C4-2B (cell line): ENCODE measurements around the gene MDH2.

Experiments
- ZFX ChIP-seq: fragments of 450-650 bp; IDR thresholded peaks from 2 replicates; pipeline ENCODE4 v1.6.1; 2017
- TF ChIP-seq, protein P1 (sequence below): fragments of 450-650 bp; conservative IDR thresholded peaks from 2 replicates; pipeline ENCODE4 v1.5.1; 2017; ENCODE audit warnings: mild to moderate bottlenecking

DNA sequence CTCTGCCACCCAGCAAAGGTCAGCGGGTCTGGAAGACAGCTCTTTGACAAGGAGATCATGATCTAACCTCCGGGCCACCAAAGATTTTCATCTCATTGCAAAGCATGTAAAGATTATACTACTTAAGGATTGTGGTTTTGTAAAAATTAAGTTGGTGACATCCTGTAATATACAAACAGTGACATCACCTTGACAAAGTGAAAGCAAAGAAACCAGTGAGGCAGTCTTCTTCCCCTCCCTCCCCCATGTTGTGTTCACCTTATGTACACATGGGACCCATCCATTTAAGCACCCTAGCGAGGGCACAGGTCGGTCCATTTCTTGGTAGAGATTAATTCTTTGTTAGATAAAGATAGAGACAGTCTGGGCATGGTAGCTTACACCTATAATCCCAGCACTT lies 3.9 kb downstream of the MDH2 start:
- TF ChIP-seq, protein P1, sequence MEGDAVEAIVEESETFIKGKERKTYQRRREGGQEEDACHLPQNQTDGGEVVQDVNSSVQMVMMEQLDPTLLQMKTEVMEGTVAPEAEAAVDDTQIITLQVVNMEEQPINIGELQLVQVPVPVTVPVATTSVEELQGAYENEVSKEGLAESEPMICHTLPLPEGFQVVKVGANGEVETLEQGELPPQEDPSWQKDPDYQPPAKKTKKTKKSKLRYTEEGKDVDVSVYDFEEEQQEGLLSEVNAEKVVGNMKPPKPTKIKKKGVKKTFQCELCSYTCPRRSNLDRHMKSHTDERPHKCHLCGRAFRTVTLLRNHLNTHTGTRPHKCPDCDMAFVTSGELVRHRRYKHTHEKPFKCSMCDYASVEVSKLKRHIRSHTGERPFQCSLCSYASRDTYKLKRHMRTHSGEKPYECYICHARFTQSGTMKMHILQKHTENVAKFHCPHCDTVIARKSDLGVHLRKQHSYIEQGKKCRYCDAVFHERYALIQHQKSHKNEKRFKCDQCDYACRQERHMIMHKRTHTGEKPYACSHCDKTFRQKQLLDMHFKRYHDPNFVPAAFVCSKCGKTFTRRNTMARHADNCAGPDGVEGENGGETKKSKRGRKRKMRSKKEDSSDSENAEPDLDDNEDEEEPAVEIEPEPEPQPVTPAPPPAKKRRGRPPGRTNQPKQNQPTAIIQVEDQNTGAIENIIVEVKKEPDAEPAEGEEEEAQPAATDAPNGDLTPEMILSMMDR = no peak
- TF ChIP-seq ZFX = no peak
